22Rv1 (cell line): Measurements from ENCODE around the gene LTBP1.

Experiments
- H3K27ac ChIP-seq: fragments of 450-650 bp; 2 replicates; pipeline ENCODE4 v1.5.1; 2017
- CTCF ChIP-seq: fragments of 450-650 bp; IDR thresholded peaks from 2 replicates; pipeline ENCODE4 v1.5.1; 2017; ENCODE audit warnings: mild to moderate bottlenecking
- ZFX ChIP-seq: fragments of 450-650 bp; IDR thresholded peaks from 2 replicates; pipeline ENCODE4 v1.6.1; 2017; ENCODE audit warnings: antibody characterized with exemption, borderline replicate concordance

LTBP1 gene

DNA sequence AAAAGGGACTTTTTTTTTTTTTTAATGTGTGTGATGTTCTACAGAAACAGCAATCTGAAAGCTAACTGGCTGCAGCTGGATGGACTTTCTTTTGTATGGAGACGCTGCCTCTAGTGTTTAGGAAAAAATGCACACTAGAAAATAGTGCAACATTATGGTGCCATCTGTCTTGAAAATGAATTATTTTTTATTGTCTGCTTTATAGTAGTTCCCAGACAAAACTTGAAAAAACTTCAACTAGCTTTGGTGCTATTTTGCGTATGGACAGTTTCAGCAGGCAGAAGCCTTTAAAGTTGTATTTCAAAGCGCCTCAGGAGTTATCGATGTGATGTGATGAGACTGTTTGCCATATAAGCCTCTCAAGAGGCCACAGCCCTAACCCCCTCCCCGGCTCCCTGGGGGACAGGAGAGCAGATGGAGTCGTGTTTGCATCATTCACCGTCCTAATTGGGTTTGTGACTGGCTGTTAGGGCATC is 86.9 kb downstream of the LTBP1 start:
- no peak overlapping the region for H3K27ac ChIP-seq
- TF ChIP-seq ZFX (no peak), CTCF (peak; percentile 79)

- H3K27ac ChIP-seq = no peak overlapping the region
- TF ChIP-seq ZFX (no peak), CTCF (peak; percentile 29; the same call in 1 of the 2 replicates)
These were observed 88.0 kb downstream of the LTBP1 start for GRCh38 chr2:33034784-33035183.

GRCh38 chr2:33038230-33038629 is 91.5 kb downstream of the LTBP1 start:
- TF ChIP-seq ZFX = no peak
- no peak for TF ChIP-seq CTCF
- no peak overlapping the region for H3K27ac ChIP-seq

GRCh38 chr2:33038799-33039198 is 92.0 kb downstream of the LTBP1 start:
- TF ChIP-seq ZFX (no peak), CTCF (no peak)
- H3K27ac ChIP-seq = no peak overlapping the region

- no peak overlapping the region for H3K27ac ChIP-seq
- TF ChIP-seq CTCF = no peak
These were observed 93.8 kb downstream of the LTBP1 start for GRCh38 chr2:33040541-33040940.

DNA sequence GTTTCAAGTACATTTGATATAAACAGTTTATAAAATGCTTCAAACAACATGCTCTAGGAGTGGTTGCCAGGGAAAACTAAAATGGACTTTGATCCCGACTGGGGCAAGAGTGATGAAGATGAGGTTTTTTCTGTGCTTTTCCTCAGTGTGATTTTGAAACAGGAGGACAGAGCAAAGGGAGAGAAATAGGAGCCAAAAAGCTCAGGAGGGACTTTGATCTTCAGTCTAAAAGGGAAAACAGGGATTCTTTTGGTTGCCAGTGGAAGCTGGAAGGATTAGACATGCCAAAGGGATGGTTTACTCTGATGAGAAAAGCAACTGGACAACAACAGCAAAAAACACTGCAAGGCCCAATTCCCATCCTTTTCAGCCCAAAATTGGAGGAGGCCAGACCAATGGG is 95.5 kb downstream of the LTBP1 start:
- no peak for TF ChIP-seq ZFX
- TF ChIP-seq CTCF = no peak
- no peak overlapping the region for H3K27ac ChIP-seq

GRCh38 chr2:33042819-33043218 is 96.1 kb downstream of the LTBP1 start:
- no peak for TF ChIP-seq CTCF
- no peak for TF ChIP-seq ZFX
- no peak overlapping the region for H3K27ac ChIP-seq
